Gastroesophageal sphincter (tissue), 4 donors: ENCODE data around the gene PTGES. TPM values are rescaled to one million over a fixed set of nuclear protein-coding genes. Genes with fewer than 3 reads are reported as not detected.

ENCODE experiments used
- ATAC-seq: fragments of 150-250 bp; one replicate; pipeline ENCODE4 v1.9.1; 2016; ENCODE audit warnings: mild to moderate bottlenecking, moderate library complexity
- H3K27ac ChIP-seq, 4 donors: fragments of 200-600 bp; sonication (generic) in 3 of 4; 1 replicate in 3 of 4; 2 replicates in 1 of 4; pipeline ENCODE4 v1.5.1; 2016 to 2019
- H3K27me3 ChIP-seq: fragments of 200-600 bp; sonication (generic); one replicate; pipeline ENCODE4 v1.5.1; 2019
- H3K36me3 ChIP-seq, 2 donors: fragments of 200-600 bp; sonication (generic); one replicate each; pipeline ENCODE4 v1.5.1; 2019; ENCODE audit warnings: control low read depth in 1 of 2
- H3K4me1 ChIP-seq, 3 donors: fragments of 200-600 bp; sonication (generic); 1 replicate in 2 of 3; 2 replicates in 1 of 3; pipeline ENCODE4 v1.5.1; 2016 to 2019; ENCODE audit warnings: control low read depth in 2 of 3
- H3K4me3 ChIP-seq, 2 donors: fragments of 200-600 bp; sonication (generic); one replicate each; pipeline ENCODE4 v1.5.1; 2019; ENCODE audit warnings: mild to moderate bottlenecking in 1 of 2, moderate library complexity in 1 of 2
- H3K9me3 ChIP-seq, 3 donors: fragments of 200-600 bp; sonication (generic); one replicate each; pipeline ENCODE4 v1.5.1; 2017 to 2019; ENCODE audit warnings: control low read depth in 2 of 3
- EP300 ChIP-seq: sonication (generic); formaldehyde crosslinking; IDR thresholded peaks from one replicate; pipeline ENCODE4 v1.6.1; 2017; ENCODE audit warnings: antibody characterized with exemption, mild to moderate bottlenecking
- POLR2A ChIP-seq, 2 donors: fragments of 450-650 bp; IDR thresholded peaks; one replicate each; pipeline ENCODE4 v1.6.1; 2017; ENCODE audit warnings: antibody characterized with exemption in 2 of 2, mild to moderate bottlenecking in 2 of 2, moderate library complexity in 1 of 2
- POLR2AphosphoS5 ChIP-seq: sonication (generic); formaldehyde crosslinking; IDR thresholded peaks from one replicate; pipeline ENCODE4 v1.6.1; 2017; ENCODE audit warnings: antibody characterized with exemption
- WGBS, 2 donors: methylation state at CpG; one replicate each; pipeline ENCODE4 v1.1.5; 2018; ENCODE audit warnings: low coverage in 1 of 2; 5-methylcytosine and 5-hydroxymethylcytosine counted together
- total RNA-seq, 4 donors: library from RNA; depleted of rRNA; stranded (reverse); fragments of >200 nt; gene quantifications; one replicate each; pipeline ENCODE4 v1.1.0, GENCODE V29; 2016
- TF ChIP-seq, protein P1 (sequence below), 4 experiments: fragments of 200-600 bp in 2 of 4; fragments of 450-650 bp in 2 of 4; sonication (generic) in 1 of 4; IDR thresholded peaks; one replicate each; pipeline ENCODE4 v1.5.1; 2017 to 2019; ENCODE audit warnings: antibody characterized with exemption in 4 of 4, mild to moderate bottlenecking in 2 of 4, moderate library complexity in 2 of 4

Gene PTGES
- total RNA-seq, 4 donors from 2014 or later: 0.78 to 15.1 (median 6.1) TPM

DNA sequence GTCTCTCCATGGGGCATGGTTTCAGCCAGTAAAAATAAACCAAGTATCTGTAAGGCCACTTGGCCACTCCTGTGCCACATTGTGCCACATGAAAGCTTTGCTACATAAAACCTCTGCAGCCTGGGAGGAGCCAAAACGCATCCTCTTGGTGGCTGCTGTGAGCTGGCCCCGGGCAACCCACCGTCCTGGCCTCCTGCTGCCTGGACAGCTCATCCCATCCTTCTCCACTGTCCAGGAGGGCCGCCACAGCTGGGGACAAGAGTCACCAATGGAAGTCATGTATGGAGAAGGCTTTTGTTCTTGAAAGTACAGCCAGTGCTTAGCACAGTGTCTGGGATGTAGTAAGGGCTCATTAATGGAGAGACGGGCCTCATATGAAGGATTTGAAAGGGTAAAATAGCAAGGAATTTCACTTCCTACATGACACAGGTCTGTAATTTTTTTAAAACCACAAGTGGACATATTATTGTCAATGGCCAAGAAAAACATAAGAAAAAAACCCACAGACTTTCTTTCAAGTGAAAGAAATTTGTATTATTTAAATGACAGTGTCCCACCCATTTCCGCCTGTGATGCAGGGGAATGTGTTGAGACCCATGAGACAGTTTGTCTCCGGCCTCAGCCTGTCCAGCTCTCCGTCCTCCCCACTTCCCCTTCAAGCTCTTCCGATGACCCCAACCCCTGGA lies 6.6 kb downstream of the PTGES start:
- Histone ChIP-seq H3K27me3 (no peaks in the 10 kb centered on the region), H3K36me3 (no peaks in the 10 kb centered on the region), H3K9me3 (no peaks in the 10 kb centered on the region), H3K4me3 (no peak overlapping the region), H3K27ac (no peak overlapping the region), H3K4me1 (no peaks in the 10 kb centered on the region)
- TF ChIP-seq, protein P1, sequence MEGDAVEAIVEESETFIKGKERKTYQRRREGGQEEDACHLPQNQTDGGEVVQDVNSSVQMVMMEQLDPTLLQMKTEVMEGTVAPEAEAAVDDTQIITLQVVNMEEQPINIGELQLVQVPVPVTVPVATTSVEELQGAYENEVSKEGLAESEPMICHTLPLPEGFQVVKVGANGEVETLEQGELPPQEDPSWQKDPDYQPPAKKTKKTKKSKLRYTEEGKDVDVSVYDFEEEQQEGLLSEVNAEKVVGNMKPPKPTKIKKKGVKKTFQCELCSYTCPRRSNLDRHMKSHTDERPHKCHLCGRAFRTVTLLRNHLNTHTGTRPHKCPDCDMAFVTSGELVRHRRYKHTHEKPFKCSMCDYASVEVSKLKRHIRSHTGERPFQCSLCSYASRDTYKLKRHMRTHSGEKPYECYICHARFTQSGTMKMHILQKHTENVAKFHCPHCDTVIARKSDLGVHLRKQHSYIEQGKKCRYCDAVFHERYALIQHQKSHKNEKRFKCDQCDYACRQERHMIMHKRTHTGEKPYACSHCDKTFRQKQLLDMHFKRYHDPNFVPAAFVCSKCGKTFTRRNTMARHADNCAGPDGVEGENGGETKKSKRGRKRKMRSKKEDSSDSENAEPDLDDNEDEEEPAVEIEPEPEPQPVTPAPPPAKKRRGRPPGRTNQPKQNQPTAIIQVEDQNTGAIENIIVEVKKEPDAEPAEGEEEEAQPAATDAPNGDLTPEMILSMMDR (IDR thresholded peaks at IDR 0.05): no peak
- TF ChIP-seq EP300 (no peak), POLR2AphosphoS5 (no peak), POLR2A (IDR thresholded peaks at IDR 0.05) (no peak)
- WGBS, 2 donors: 68 to 83% methylated on average over 1 to 5 of the region's 9 CpGs
- ATAC-seq: no peak

DNA sequence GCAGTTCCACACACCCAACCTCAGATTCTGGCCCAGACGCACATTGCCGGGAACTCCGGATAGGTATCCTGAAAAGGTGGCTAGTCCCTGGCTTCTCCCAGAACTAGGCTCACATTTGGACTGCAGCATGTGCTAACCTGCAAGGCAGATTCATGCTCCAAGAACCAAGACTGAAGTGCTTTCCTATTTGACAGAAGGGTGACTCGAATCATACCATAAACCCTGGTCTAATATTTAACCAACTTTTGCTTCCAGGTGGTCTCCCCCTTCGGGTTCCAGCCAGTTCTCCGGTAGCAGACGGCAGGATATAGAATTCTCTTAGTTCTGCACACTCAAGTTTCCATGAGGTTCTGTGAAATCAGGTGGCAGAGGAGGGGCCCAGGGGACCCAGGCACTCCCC lies 7.6 kb downstream of the PTGES start:
- H3K9me3 ChIP-seq: no peaks in the 10 kb centered on the region
- H3K36me3 ChIP-seq: no peaks in the 10 kb centered on the region
- ATAC-seq: no peak
- H3K27me3 ChIP-seq: no peaks in the 10 kb centered on the region
- TF ChIP-seq POLR2AphosphoS5 (no peak), POLR2A (IDR thresholded peaks at IDR 0.05) (no peak), EP300 (no peak)
- TF ChIP-seq, protein P1 (IDR thresholded peaks at IDR 0.05): no peak
- H3K27ac ChIP-seq: no peak overlapping the region
- no peaks in the 10 kb centered on the region for H3K4me1 ChIP-seq
- WGBS, 2 donors: 89% methylated on average over 7 of the region's 7 CpGs; no CpG with 5 or more reads in 1 of the 2 donors
- no peak overlapping the region for H3K4me3 ChIP-seq

DNA sequence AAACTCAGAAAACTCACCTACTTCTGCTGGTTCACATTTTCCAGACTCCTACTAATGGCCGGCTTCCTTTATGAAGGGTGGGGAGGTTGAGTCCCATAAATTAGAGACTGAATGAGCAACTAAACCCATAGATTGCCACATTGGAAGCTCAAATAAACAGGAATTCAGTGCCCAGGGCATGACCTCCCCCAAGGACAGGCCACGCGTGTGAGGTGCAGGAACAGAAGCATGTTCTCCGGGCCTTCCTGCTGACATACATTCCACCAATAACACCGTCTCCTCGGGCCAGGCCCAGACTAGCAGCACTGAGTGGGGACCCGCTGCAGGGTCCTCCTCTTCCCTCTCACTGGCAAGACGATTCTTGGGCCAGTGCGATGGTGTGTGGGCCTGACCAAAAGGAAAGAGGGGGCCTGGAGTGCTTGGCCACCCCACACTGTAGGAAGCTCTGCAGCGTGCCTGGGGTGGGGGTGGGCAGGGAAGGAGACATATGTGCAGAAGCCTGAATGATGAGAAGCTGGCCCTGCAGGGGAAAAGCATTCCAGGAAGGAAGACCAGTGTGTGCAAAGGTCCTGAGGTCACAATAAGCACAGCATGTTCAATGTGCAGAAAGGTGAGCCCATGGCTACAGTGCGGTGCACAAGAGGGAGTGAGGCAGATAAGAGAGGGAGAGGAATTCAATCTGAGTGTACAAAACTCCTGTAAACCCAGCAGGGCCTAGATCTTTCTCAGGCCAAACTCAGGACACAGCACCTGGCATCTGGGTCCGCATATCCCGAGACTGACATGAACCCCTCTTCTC lies 12.0 kb downstream of the PTGES start:
- ATAC-seq: no peak
- 79 to 100% methylated on average over 1 to 4 of the region's 13 CpGs for WGBS, 2 donors

DNA sequence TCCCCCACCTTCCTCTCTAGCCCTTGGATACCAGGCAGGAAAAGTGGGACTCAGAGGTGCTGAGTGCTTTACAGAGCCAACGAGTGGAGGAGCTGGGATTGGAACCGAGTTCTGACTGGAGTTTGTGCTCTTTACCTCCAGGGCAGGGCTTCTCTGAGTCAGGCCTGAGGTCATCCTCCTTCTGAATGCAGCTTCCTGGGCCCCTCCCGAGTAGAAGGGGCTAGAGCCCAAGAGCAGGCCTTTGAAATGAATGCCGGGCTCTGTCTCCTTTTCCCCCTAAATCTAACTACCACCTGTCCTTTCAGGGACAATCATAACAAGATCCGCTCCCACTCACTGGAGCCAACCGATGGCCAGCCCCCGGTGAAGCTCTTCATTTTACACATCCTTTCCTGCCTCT lies 12.7 kb downstream of the PTGES start:
- 80 to 90% methylated on average over 2 to 5 of the region's 7 CpGs for WGBS, 2 donors
- Histone ChIP-seq H3K27me3 (peaks cover 6% of the 10 kb centered on the region), H3K27ac (no peak overlapping the region), H3K4me1 (peaks cover 0 to 17% (median 0%) of the 10 kb centered on the region in 3 donors), H3K36me3 (no peaks in the 10 kb centered on the region), H3K4me3 (no peak overlapping the region), H3K9me3 (no peaks in the 10 kb centered on the region)
- ATAC-seq: no peak
- no peak for TF ChIP-seq POLR2AphosphoS5
- TF ChIP-seq POLR2A (IDR thresholded peaks at IDR 0.05): no peak
- no peak for TF ChIP-seq EP300
- TF ChIP-seq, protein P1 (IDR thresholded peaks at IDR 0.05): no peak

More for the DNA sequence above, 12.0 kb downstream of the PTGES start:
- Histone ChIP-seq H3K4me1 (peaks cover 0 to 17% (median 0%) of the 10 kb centered on the region in 3 donors), H3K27ac (no peak overlapping the region), H3K36me3 (no peaks in the 10 kb centered on the region), H3K9me3 (no peaks in the 10 kb centered on the region), H3K4me3 (no peak overlapping the region), H3K27me3 (peaks cover 6% of the 10 kb centered on the region)
- TF ChIP-seq POLR2A (IDR thresholded peaks at IDR 0.05): no peak
- TF ChIP-seq, protein P1 (IDR thresholded peaks at IDR 0.05): no peak
- TF ChIP-seq POLR2AphosphoS5: no peak
- TF ChIP-seq EP300: no peak
